GM21447 (cell line): ENCODE data around the gene LHX3.

Source experiments
- ATAC-seq: cut with Tn5 transposase; IDR thresholded peaks from one replicate; pipeline ENCODE4 v1.9.1; 2021; ENCODE audit not compliant: unreplicated experiment

LHX3 gene

DNA sequence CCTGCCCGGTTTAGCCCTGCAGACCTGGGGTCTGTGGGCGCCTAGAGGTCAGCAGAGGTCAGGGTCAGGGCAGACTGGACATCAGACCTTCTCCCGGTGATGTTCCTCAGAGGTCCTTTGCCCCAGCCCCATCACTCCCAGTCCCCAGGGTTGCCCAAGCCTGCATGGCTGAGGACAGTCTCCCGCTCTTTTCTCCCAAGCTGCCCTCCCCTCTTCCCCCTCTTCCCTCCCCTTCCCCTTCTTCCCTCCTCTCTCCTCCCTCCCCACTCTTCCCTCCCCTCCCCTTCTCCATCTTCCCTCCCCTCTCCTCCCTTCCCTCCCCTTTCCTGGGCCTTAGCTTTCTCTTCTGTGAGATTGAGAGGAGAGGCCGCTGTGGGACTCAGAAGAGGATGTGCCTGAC lies 10.4 kb downstream of the LHX3 start:
- ATAC-seq = no peak

- no peak for ATAC-seq
Measured at GRCh38 chr9:136193891-136194279, 11.0 kb downstream of the LHX3 start.

- ATAC-seq = no peak
Measured at GRCh38 chr9:136193127-136193890, 11.6 kb downstream of the LHX3 start.

GRCh38 chr9:136192289-136193126 lies 12.4 kb downstream of the LHX3 start:
- no peak for ATAC-seq

- ATAC-seq = no peak
Measured at GRCh38 chr9:136191960-136192286, 13.0 kb downstream of the LHX3 start.

- no peak for ATAC-seq
Measured at GRCh38 chr9:136191099-136191959, 13.6 kb downstream of the LHX3 start.

GRCh38 chr9:136190656-136191055 lies 14.3 kb downstream of the LHX3 start:
- ATAC-seq = no peak

- ATAC-seq = no peak
Measured at GRCh38 chr9:136190237-136190601, 14.7 kb downstream of the LHX3 start.

DNA sequence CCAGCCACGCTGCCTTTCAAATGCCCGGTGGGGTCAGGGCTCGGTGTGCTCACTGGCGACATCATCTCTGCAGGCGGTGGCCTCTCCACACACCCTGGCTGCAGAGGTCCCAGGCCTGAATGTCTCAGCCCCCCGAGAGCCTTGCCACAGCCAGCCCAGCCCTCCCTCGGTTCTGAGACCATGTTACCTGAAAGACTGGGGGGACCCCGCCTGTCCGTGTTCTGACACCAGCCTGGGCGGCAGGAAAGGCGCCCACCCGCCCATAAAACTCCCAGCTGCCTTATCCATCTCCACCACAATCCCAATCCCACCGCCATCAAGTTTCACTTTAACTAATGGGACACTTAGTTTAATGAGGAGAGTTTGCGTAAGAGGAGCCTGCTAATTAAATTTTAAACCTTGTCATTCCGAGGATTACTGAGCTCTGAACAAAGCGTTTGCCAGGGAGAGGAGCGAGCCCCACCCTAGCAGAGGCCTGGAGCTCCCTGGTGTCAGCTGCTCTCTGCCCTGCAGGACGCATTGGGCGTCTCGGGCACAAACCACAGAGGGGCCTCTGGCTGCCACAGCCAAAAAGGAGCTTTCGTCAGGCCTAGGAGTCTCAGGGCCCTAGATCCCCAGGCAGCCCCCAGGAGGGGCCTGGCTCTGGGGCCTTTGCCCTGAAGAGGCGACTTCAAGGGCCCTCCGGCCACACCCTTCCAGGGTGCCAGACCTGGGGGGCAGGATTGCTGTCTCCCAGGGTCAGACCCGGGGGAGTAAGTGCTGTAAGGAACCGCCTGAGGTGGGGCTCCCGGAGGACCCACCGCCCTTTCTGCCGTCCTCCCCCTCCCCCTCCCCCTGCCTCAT lies 15.3 kb downstream of the LHX3 start:
- no peak for ATAC-seq

DNA sequence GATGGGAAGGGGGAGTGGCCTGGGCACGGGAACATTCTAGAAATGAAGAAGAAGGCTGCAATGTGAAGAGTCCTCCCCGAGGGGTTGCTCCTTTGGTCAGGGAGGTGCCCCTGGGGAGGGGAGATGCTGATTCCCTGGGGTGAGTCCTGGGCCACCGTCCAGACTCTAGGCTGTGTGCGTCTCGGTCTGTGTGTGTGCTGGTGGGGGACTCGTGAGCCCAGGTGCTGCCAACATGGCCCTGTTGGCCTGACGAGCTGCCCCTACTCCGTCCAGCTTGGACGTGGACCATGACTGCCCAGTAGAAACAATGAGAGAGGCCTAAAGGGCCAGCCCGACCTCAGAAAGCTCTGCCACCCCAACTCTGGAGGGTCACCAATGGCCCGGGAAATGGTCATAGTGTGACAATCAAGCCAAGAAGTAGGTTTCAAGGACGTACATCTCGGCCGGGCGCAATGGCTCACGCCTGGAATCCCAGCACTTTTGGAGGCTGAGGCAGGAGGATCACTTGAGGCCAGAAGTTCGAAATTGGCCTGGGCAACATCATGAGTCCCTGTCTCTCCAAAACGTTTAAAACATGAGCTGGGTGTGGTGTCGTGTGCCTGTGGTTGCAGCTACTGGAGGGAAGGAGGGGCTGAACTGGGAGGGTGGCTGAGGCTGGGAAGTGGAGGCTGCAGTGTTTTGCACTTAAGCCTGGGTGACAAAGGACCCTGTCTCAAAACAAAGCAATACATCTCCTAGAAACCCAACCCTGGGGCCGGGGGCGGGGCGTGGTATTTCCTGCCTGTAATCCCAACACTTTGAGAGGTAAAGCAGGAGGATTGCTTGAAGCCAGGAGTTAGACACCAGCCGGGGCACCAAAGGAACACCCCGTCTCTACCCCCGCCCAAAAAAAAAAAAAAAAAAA lies 17.0 kb downstream of the LHX3 start:
- ATAC-seq = no peak

- ATAC-seq = no peak
Measured at GRCh38 chr9:136187197-136187596, 17.7 kb downstream of the LHX3 start.

DNA sequence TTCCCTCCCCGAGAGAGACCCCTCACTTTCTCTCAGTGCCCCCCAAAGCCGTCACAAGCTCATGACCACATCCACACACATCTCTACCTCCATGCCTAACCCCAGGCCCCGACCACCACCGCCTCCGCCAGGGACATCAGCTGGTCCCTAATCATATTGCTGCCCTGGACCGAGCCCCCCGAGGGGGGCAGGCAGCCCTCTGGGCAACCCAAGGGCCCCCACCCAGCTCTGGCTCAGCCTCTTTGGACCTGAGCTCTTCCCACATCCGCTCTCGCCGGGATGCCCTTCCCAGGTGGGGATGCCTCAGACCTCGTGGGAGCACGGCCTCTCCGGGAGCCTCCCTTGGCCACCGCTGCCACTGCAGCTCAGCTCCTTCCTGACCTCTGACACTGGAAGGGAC lies 18.5 kb downstream of the LHX3 start:
- no peak for ATAC-seq

DNA sequence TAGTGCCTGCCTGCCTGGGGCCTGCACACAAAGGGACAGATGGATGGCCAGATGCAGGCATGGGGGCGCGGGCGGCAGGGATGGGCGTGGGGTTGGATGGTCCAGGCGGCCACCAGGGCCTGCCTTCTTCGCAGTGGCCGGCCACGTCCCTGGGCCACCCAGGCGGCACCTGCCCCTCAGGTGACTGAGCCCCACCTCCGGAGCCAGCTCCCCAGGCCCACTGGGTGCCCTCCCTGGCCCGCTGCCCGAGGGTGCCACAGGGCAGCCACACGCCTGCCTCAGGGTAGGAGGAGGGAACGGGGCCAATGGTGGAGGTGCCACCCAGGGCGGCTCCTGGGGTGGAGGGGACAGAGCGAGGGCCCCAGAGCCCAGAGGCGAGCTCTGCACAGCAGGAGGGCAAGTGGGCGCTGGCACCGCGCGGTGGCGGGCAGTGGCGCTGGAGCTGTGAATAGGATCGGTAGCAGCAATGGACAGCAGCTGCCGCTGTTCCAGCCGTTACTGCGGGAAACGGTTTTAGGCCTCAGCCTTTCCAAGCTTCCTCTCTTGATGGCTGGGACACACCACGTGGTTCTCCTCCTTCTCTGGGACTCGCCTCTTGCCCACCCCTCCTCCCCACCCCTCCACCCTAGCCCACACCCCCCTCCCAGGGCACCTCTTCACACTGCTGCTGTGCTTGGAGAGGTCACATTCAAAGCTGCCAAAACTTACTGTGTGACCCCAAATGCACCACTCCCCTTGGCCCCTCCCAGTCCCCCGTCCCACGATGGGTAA lies 19.1 kb downstream of the LHX3 start:
- ATAC-seq = no peak

DNA sequence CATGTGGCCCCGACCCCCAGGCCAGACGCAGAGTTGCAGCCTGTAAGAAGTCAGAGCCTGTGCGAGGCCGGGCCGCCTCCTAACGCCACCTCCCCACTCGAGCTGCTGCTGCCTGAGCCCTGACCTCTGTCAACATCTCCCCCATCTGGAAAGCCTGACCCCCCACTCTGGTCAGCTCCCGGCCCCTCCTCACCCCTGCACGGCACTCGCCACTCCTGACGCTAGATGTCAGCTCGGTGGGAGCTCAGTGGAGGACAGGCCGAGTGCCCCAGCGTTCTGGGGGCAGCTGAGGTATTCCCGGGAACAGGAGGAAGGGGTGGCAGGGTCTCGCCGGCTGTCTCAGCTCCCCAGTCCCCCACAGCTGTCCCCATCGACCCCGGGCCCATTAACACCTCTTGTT lies 19.9 kb downstream of the LHX3 start:
- ATAC-seq = no peak

- no peak for ATAC-seq
Measured at GRCh38 chr9:136182850-136183422, 22.0 kb downstream of the LHX3 start.

GRCh38 chr9:136182420-136182787 lies 22.5 kb downstream of the LHX3 start:
- no peak for ATAC-seq

DNA sequence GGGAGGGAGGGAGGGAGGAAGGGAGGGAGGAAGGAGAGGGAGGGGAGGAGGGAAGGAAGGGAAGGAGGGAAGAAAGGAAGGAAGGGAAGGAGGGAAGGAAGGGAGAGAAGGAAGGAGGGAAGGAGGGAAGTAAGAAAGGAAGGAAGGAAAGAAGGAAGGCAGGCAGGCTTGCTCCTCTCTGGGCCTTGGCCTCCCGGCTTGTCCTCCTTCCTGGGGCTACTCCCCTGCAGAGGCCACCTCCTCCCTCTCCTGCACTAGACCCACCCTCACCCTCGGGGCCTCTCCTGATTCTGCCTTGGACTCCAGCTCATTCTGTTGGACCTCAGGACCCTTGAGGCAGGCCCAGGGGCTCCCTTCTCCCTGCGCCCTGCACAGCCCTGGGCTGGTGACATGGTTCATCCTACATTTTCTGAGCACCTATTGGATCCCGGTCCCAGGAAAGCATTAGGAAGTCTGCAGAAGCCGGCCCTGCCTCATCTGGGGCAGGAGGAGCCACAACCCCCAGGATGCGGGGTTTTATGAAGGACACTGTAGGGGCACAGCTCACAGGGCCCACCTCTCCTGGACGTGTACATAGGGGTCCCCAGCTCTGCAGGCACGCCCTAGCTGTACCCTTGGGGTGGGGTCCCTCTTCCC lies 23.0 kb downstream of the LHX3 start:
- ATAC-seq = no peak

DNA sequence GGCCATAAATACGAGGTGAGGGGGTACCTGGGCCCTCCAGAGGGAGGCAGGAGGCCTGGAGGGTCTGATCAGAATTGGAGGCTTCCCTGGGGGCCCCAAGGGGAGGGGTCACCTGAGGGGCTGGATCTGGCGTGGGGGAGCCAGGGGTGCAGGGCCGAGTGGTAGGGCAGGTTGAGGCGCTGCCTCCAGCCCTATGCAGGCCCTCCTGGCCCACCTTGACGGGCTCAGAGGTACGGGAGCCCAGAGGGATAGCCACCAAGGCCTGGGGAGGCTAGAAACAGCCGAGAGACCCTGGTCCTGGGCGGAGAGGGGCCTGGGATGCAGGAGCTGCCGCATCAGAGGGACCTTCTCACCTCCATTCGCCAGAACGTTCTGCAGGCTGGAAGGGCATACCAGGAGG lies 24.3 kb downstream of the LHX3 start:
- no peak for ATAC-seq
